T follicular helper cell (primary cell): ENCODE results near the gene ARHGEF18.
"Not testable (repeated sequence)": the region's sequence is repeated elsewhere in the genome, so short reads cannot be mapped to it uniquely, and the experiment has no call there.

Experiments used
- DNase-seq: peaks from one replicate; pipeline ENCODE4 v3.0.0-alpha.2; 2020; ENCODE audit warnings: low read depth

The ARHGEF18 gene

GRCh38 chr19:7346997-7347396, 1.7 kb upstream of the ARHGEF18 start:
- DNase-seq = not testable (repeated sequence)

- no peak for DNase-seq
These were observed 474 bp downstream of the ARHGEF18 start for GRCh38 chr19:7349231-7349591.

GRCh38 chr19:7349961-7350711, 1.4 kb downstream of the ARHGEF18 start:
- DNase-seq = peak; percentile 20

- no peak for DNase-seq
These were observed 3.1 kb downstream of the ARHGEF18 start for GRCh38 chr19:7351861-7352260.

GRCh38 chr19:7355151-7355820, 6.5 kb downstream of the ARHGEF18 start:
- no peak for DNase-seq

GRCh38 chr19:7355871-7356270, 7.1 kb downstream of the ARHGEF18 start:
- no peak for DNase-seq

GRCh38 chr19:7356899-7357627, 8.3 kb downstream of the ARHGEF18 start:
- DNase-seq = no peak

- no peak for DNase-seq
These were observed 9.4 kb downstream of the ARHGEF18 start for GRCh38 chr19:7358102-7358597.

- no peak for DNase-seq
These were observed 11.8 kb downstream of the ARHGEF18 start for GRCh38 chr19:7360393-7360984.

GRCh38 chr19:7363225-7363624, 14.5 kb downstream of the ARHGEF18 start:
- DNase-seq = no peak

GRCh38 chr19:7366701-7367420, 18.1 kb downstream of the ARHGEF18 start:
- no peak for DNase-seq

- no peak for DNase-seq
These were observed 19.7 kb downstream of the ARHGEF18 start for GRCh38 chr19:7368456-7368855.

GRCh38 chr19:7368866-7369265, 20.1 kb downstream of the ARHGEF18 start:
- DNase-seq = not testable (repeated sequence)

GRCh38 chr19:7370546-7370945, 21.8 kb downstream of the ARHGEF18 start:
- no peak for DNase-seq

GRCh38 chr19:7371001-7371400, 22.3 kb downstream of the ARHGEF18 start:
- no peak for DNase-seq

GRCh38 chr19:7372810-7373209, 24.1 kb downstream of the ARHGEF18 start:
- no peak for DNase-seq

- DNase-seq = no peak
These were observed 25.1 kb downstream of the ARHGEF18 start for GRCh38 chr19:7373862-7374261.

- DNase-seq = no peak
These were observed 27.6 kb downstream of the ARHGEF18 start for GRCh38 chr19:7376151-7376852.

- DNase-seq = no peak
These were observed 28.5 kb downstream of the ARHGEF18 start for GRCh38 chr19:7377196-7377595.

- no peak for DNase-seq
These were observed 32.3 kb downstream of the ARHGEF18 start for GRCh38 chr19:7381073-7381390.

- DNase-seq = no peak
These were observed 34.0 kb downstream of the ARHGEF18 start for GRCh38 chr19:7382694-7383093.
